SK-N-SH (cell line): ENCODE data around the gene DACH1.

Experiments used
- EZH2phosphoT487 ChIP-seq: fragments of 200-600 bp; sonication (generic); IDR thresholded peaks from 2 replicates; pipeline ENCODE4 v1.6.1; 2017; ENCODE audit warnings: low read depth, mixed run types, mild to moderate bottlenecking, antibody characterized with exemption, moderate library complexity, borderline replicate concordance
- FOSL2 ChIP-seq: IDR thresholded peaks from 2 replicates; pipeline ENCODE4 v1.4.0; 2012; ENCODE audit warnings: low read depth, mild to moderate bottlenecking, moderate library complexity, borderline replicate concordance
- POLR2AphosphoS5 ChIP-seq: IDR thresholded peaks from 2 replicates; pipeline ENCODE4 v1.6.1; 2012; ENCODE audit warnings: low read depth, low read length
- RFX5 ChIP-seq: IDR thresholded peaks from 2 replicates; pipeline ENCODE4 v1.6.1; 2012; ENCODE audit warnings: mild to moderate bottlenecking, improper control_type of control experiment, low read length
- SIN3A ChIP-seq: IDR thresholded peaks from 2 replicates; pipeline ENCODE4 v1.6.1; 2012; ENCODE audit warnings: low read depth, mild to moderate bottlenecking, low read length, moderate library complexity, borderline replicate concordance
- TAF1 ChIP-seq: IDR thresholded peaks from 2 replicates; pipeline ENCODE4 v1.6.1; 2012; ENCODE audit warnings: low read depth, mild to moderate bottlenecking, low read length, moderate library complexity, borderline replicate concordance
- TCF12 ChIP-seq: IDR thresholded peaks from 2 replicates; pipeline ENCODE4 v1.4.0; 2012
- TEAD4 ChIP-seq: IDR thresholded peaks from 2 replicates; pipeline ENCODE4 v1.4.0; 2012; ENCODE audit warnings: mild to moderate bottlenecking, borderline replicate concordance; ENCODE audit not compliant: insufficient read depth
- YY1 ChIP-seq: IDR thresholded peaks from 2 replicates; pipeline ENCODE4 v1.4.0; 2012; ENCODE audit warnings: low read depth, mild to moderate bottlenecking
- TF ChIP-seq, protein P1 (sequence below): fragments of 150-350 bp; IDR thresholded peaks from 2 replicates; pipeline ENCODE4 v1.6.1; 2017; ENCODE audit warnings: antibody characterized with exemption, low read length, low read depth, borderline replicate concordance
- TF ChIP-seq, protein P2 (sequence below): fragments of 200-600 bp; sonication (generic); IDR thresholded peaks from 2 replicates; pipeline ENCODE4 v1.6.1; 2017; ENCODE audit warnings: antibody characterized with exemption, mild to moderate bottlenecking, moderate library complexity
- TF ChIP-seq, protein P3 (sequence below): IDR thresholded peaks from 2 replicates; pipeline ENCODE4 v1.4.0; 2012; ENCODE audit warnings: low read depth
- TF ChIP-seq, protein P4 (sequence below): IDR thresholded peaks from 2 replicates; pipeline ENCODE4 v1.4.0; 2012; ENCODE audit warnings: low read depth, borderline replicate concordance

DNA sequence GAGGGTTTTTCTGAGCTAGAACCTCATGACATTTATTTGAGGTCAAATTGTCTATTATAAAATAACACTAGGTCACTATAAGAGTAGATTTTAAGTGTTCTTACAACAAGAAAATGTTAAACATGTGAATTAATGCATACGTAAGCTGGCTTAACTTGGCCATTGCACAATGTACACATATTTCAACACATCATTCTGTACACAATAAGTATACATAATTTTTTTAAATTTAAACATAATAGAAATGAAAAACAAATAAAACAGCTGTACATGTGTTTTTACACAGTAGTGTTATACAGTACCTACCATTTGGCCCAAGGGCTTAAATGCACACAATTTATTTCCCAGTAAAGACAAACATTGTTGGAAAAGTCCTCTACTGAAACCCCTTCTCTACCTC is 269.9 kb downstream of the DACH1 start:
- TF ChIP-seq, protein P1, sequence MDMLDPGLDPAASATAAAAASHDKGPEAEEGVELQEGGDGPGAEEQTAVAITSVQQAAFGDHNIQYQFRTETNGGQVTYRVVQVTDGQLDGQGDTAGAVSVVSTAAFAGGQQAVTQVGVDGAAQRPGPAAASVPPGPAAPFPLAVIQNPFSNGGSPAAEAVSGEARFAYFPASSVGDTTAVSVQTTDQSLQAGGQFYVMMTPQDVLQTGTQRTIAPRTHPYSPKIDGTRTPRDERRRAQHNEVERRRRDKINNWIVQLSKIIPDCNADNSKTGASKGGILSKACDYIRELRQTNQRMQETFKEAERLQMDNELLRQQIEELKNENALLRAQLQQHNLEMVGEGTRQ, result no peak
- TF ChIP-seq POLR2AphosphoS5 (no peak), TCF12 (no peak), SIN3A (no peak), TAF1 (no peak), FOSL2 (no peak), EZH2phosphoT487 (no peak), RFX5 (no peak), TEAD4 (no peak), YY1 (no peak)
- TF ChIP-seq, protein P2, sequence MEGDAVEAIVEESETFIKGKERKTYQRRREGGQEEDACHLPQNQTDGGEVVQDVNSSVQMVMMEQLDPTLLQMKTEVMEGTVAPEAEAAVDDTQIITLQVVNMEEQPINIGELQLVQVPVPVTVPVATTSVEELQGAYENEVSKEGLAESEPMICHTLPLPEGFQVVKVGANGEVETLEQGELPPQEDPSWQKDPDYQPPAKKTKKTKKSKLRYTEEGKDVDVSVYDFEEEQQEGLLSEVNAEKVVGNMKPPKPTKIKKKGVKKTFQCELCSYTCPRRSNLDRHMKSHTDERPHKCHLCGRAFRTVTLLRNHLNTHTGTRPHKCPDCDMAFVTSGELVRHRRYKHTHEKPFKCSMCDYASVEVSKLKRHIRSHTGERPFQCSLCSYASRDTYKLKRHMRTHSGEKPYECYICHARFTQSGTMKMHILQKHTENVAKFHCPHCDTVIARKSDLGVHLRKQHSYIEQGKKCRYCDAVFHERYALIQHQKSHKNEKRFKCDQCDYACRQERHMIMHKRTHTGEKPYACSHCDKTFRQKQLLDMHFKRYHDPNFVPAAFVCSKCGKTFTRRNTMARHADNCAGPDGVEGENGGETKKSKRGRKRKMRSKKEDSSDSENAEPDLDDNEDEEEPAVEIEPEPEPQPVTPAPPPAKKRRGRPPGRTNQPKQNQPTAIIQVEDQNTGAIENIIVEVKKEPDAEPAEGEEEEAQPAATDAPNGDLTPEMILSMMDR, result no peak
- TF ChIP-seq, protein P3, sequence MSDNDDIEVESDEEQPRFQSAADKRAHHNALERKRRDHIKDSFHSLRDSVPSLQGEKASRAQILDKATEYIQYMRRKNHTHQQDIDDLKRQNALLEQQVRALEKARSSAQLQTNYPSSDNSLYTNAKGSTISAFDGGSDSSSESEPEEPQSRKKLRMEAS, result no peak
- TF ChIP-seq, protein P4, sequence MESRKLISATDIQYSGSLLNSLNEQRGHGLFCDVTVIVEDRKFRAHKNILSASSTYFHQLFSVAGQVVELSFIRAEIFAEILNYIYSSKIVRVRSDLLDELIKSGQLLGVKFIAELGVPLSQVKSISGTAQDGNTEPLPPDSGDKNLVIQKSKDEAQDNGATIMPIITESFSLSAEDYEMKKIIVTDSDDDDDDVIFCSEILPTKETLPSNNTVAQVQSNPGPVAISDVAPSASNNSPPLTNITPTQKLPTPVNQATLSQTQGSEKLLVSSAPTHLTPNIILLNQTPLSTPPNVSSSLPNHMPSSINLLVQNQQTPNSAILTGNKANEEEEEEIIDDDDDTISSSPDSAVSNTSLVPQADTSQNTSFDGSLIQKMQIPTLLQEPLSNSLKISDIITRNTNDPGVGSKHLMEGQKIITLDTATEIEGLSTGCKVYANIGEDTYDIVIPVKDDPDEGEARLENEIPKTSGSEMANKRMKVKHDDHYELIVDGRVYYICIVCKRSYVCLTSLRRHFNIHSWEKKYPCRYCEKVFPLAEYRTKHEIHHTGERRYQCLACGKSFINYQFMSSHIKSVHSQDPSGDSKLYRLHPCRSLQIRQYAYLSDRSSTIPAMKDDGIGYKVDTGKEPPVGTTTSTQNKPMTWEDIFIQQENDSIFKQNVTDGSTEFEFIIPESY, result no peak
